IMR-90 (cell line): Measurements from ENCODE around the gene RAB11FIP3. TPM values are rescaled to one million over a fixed set of nuclear protein-coding genes. Genes with fewer than 3 reads are reported as not detected.

Experiments used
- ATAC-seq: fragments of 200-7000 bp; cut with Tn5 transposase; 2 replicates; pipeline ENCODE4 v1.9.1; 2020; ENCODE audit warnings: low read depth, mild to moderate bottlenecking, moderate library complexity
- BruUV-seq: library from RNA; stranded (reverse); fragments of 400-500 nt; replicated peaks from 2 replicates; lab custom pipeline; 2021; lab: Mats Ljungman, UMichigan
- CTCF ChIA-PET: fragments of 300-600 bp; formaldehyde crosslinking; extraction: SDS; loops from one replicate; lab custom pipeline; 2021; ENCODE audit warnings: antibody characterized with exemption; lab: Yijun Ruan, JAX
- POLR2A ChIA-PET: fragments of 300-600 bp; sonication (Branson Sonifier 250); formaldehyde crosslinking; loops from one replicate; lab custom pipeline; 2022; ENCODE audit warnings: antibody characterized with exemption; ENCODE audit not compliant: unreplicated experiment; lab: Charles Lee
- DNase-seq: peaks from one replicate; pipeline ENCODE4 v3.0.0; 2013
- H2AFZ ChIP-seq: replicated peaks from 2 replicates; pipeline ENCODE3; 2013; ENCODE audit warnings: low read length, mild to moderate bottlenecking; ENCODE audit not compliant: poor library complexity
- H2AK5ac ChIP-seq: 2 replicates; pipeline ENCODE4 v1.6.1; 2013; ENCODE audit warnings: low read depth, low read length, inconsistent platforms
- H2AK9ac ChIP-seq: replicated peaks from 2 replicates; pipeline ENCODE3; 2013; ENCODE audit warnings: mild to moderate bottlenecking, low read depth, low read length, moderate library complexity; ENCODE audit not compliant: poor library complexity
- H2BK120ac ChIP-seq: 2 replicates; pipeline ENCODE4 v1.6.1; 2013; ENCODE audit warnings: low read depth, low read length, inconsistent platforms
- H2BK15ac ChIP-seq: 3 replicates; pipeline ENCODE4 v1.6.1; 2013; ENCODE audit warnings: low read depth, low read length, inconsistent platforms
- H2BK20ac ChIP-seq: 2 replicates; pipeline ENCODE4 v1.6.1; 2013; ENCODE audit warnings: low read depth, mild to moderate bottlenecking, inconsistent platforms, low read length, moderate library complexity
- H2BK5ac ChIP-seq: 2 replicates; pipeline ENCODE4 v1.6.1; 2013; ENCODE audit warnings: mild to moderate bottlenecking, low read depth, low read length, inconsistent platforms; ENCODE audit not compliant: poor library complexity, severe bottlenecking
- H3K14ac ChIP-seq: replicated peaks from 2 replicates; pipeline ENCODE4 v1.6.1; 2013; ENCODE audit warnings: low read depth, low read length, inconsistent platforms
- H3K18ac ChIP-seq: 2 replicates; pipeline ENCODE4 v1.6.1; 2013; ENCODE audit warnings: low read depth, low read length, control low read depth
- H3K23ac ChIP-seq: 2 replicates; pipeline ENCODE4 v1.6.1; 2013; ENCODE audit warnings: low read depth, low read length, inconsistent platforms
- H3K27ac ChIP-seq: 2 replicates; pipeline ENCODE4 v1.5.1; 2013; ENCODE audit warnings: mild to moderate bottlenecking, control low read depth, low read length; ENCODE audit not compliant: insufficient read depth
- H3K27me3 ChIP-seq: 2 replicates; pipeline ENCODE4 v1.6.1; 2013; ENCODE audit warnings: low read length; ENCODE audit not compliant: control insufficient read depth, insufficient read depth
- H3K36me3 ChIP-seq: 2 replicates; pipeline ENCODE4 v1.6.1; 2013; ENCODE audit warnings: low read length, mixed read lengths; ENCODE audit not compliant: control insufficient read depth, insufficient read depth
- H3K4ac ChIP-seq: 2 replicates; pipeline ENCODE4 v1.6.1; 2013; ENCODE audit warnings: low read depth, low read length, inconsistent platforms
- H3K4me1 ChIP-seq: 2 replicates; pipeline ENCODE4 v1.6.1; 2013; ENCODE audit warnings: low read length, mixed read lengths; ENCODE audit not compliant: control insufficient read depth, insufficient read depth
- H3K4me2 ChIP-seq: 2 replicates; pipeline ENCODE4 v1.6.1; 2013; ENCODE audit warnings: low read depth, mild to moderate bottlenecking, control low read depth, low read length, moderate library complexity
- H3K4me3 ChIP-seq: 2 replicates; pipeline ENCODE4 v1.5.1; 2013; ENCODE audit warnings: low read depth, mild to moderate bottlenecking, control low read depth, low read length, moderate library complexity; ENCODE audit not compliant: insufficient read depth
- H3K56ac ChIP-seq: 2 replicates; pipeline ENCODE4 v1.6.1; 2013; ENCODE audit warnings: low read length, inconsistent platforms; ENCODE audit not compliant: insufficient read depth; ENCODE audit errors: extremely low read depth
- H3K79me1 ChIP-seq, 2 experiments: 2 replicates each; pipeline ENCODE4 v1.6.1; 2013; ENCODE audit warnings: low read length in 2 of 2, inconsistent platforms in 1 of 2, low read depth in 1 of 2
- H3K9ac ChIP-seq: 2 replicates; pipeline ENCODE4 v1.6.1; 2013; ENCODE audit warnings: low read depth, low read length, control low read depth
- H3K9me1 ChIP-seq: 2 replicates; pipeline ENCODE4 v1.6.1; 2013; ENCODE audit warnings: low read length, inconsistent platforms; ENCODE audit not compliant: insufficient read depth
- H3K9me3 ChIP-seq: 2 replicates; pipeline ENCODE4 v1.6.1; 2013; ENCODE audit warnings: low read length; ENCODE audit not compliant: control insufficient read depth, insufficient read depth
- H4K20me1 ChIP-seq: 2 replicates; pipeline ENCODE4 v1.6.1; 2013; ENCODE audit warnings: low read length, inconsistent platforms; ENCODE audit not compliant: insufficient read depth
- H4K5ac ChIP-seq: 2 replicates; pipeline ENCODE4 v1.6.1; 2013; ENCODE audit warnings: mild to moderate bottlenecking, low read depth, low read length, control low read depth
- H4K8ac ChIP-seq, 2 experiments: 2 replicates each; pipeline ENCODE4 v1.6.1; 2013; ENCODE audit warnings: low read depth in 2 of 2, low read length in 2 of 2, control low read depth in 1 of 2, inconsistent platforms in 1 of 2
- H4K91ac ChIP-seq: 2 replicates; pipeline ENCODE4 v1.6.1; 2013; ENCODE audit warnings: low read depth, low read length, inconsistent platforms; ENCODE audit not compliant: insufficient read depth
- MAZ ChIP-seq: IDR thresholded peaks from 2 replicates; pipeline ENCODE4 v1.6.1; 2012; ENCODE audit warnings: low read depth, mild to moderate bottlenecking, low read length, improper control_type of control experiment, moderate library complexity, borderline replicate concordance
- WGBS, 2 experiments: methylation state at CpG; one replicate each; pipeline versions ENCODE4 v1.1.5 to v1.1.7; 2013; ENCODE audit warnings: missing lambda C conversion rate in 2 of 2; ENCODE audit not compliant: insufficient read length in 1 of 2; ENCODE audit errors: extremely low coverage in 2 of 2; 5-methylcytosine and 5-hydroxymethylcytosine counted together
- dilution Hi-C: fragments of 300-500 bp; cut with HindIII; formaldehyde crosslinking; loops from one replicate; pipeline ENCODE4 v1.14.3; 2018; ENCODE audit warnings: low sequenced_read_pairs; ENCODE audit not compliant: unreplicated experiment
- in situ Hi-C: fragments of 300-500 bp; cut with MboI; formaldehyde crosslinking; loops from 3 replicates; pipeline ENCODE4 v1.14.3; 2019; ENCODE audit warnings: low sequenced_read_pairs, inconsistent platforms, mixed read lengths
- intact Hi-C: fragments of 100-400 bp; cut with micrococcal nuclease; formaldehyde crosslinking; loops from 2 replicates; pipeline ENCODE4 v1.10.0; 2022
- polyA plus RNA-seq, 3 experiments: library from polyadenylated mRNA; depleted of rRNA; stranded (reverse); fragments of >200 nt; gene quantifications; 2 replicates each; pipeline ENCODE4 v1.2.3, GENCODE V29; 2012; ENCODE audit warnings: low replicate concordance in 1 of 3
- total RNA-seq: library from RNA; depleted of rRNA; stranded (reverse); fragments of >200 nt; gene quantifications from 2 replicates; pipeline ENCODE4 v1.2.3, GENCODE V29; 2012
- TF ChIP-seq, protein P1 (sequence below): conservative IDR thresholded peaks from 2 replicates; pipeline ENCODE4 v1.5.1; 2012; ENCODE audit warnings: mild to moderate bottlenecking, low read depth, low read length, improper control_type of control experiment

RAB11FIP3 gene
- total and polyA plus RNA-seq, 2 of the 4 experiments (the other 2 are of a cell fraction) = 7.5 to 22.5 TPM

DNA sequence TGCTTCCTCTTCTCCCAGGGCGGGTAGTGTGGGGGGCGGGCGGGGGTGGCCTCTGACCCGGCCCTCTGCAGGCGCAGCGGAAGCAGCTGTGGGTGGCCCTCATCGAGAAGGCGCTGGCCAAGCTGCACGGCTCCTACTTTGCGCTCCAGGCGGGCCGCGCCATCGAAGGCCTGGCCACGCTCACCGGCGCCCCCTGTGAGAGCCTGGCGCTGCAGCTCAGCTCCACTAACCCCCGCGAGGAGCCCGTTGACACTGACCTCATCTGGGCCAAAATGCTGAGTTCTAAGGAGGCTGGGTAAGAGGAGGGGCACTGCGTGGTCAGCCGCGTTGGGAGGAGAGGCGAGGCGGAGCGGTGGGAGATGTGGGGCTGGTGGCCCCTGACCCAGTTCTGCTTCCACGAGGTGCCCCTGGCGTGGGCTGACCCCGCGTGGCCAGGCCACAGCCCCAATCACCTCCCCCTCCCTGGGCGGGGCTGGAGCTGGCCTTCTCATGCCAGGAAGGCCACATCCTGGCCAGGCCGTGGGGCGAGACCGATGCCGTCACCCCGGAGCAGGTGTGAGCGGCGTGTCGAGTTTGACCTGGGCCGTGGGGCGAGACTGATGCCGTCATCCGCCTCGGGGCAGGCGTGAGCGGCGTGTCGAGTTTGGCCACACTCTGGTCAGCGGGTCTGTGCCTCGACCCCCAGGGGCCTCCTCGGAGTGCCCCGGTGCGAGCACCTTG lies 124.3 kb downstream of the RAB11FIP3 start:
- H3K56ac ChIP-seq = no peak overlapping the region
- DNase-seq = no peak
- peaks cover 16% of the 10 kb centered on the region for H4K20me1 ChIP-seq
- no peak overlapping the region for H3K23ac ChIP-seq
- in situ Hi-C loops = no loop called here
- BruUV-seq = no TSS peak
- H3K79me1 ChIP-seq = peaks cover 0 to 12% of the 10 kb centered on the region in 2 experiments; a peak in 2 of 4 replicates
- H2AK9ac ChIP-seq = peak overlapping the region; percentile 13
- intact Hi-C loops = no loop called here
- no peak overlapping the region for H4K8ac ChIP-seq
- no peaks in the 10 kb centered on the region for H3K27me3 ChIP-seq
- H2BK20ac ChIP-seq = no peak overlapping the region
- POLR2A ChIA-PET = interaction anchor here (0.6 kb wide), 1 partner anchor 22 kb away, joined by 3 read pairs; no protein-coding TSS in a partner anchor
- H3K9me3 ChIP-seq = no peaks in the 10 kb centered on the region
- H2BK120ac ChIP-seq = no peak overlapping the region
- no peak overlapping the region for H4K91ac ChIP-seq
- 0 out of 2 replicates have a peak, but pooled peaks cover under 1% of the 10 kb centered on the region for H3K4me1 ChIP-seq
- no peak overlapping the region for H3K14ac ChIP-seq
- H3K9me1 ChIP-seq = no peaks in the 10 kb centered on the region
- TF ChIP-seq MAZ = no peak
- TF ChIP-seq, protein P1, sequence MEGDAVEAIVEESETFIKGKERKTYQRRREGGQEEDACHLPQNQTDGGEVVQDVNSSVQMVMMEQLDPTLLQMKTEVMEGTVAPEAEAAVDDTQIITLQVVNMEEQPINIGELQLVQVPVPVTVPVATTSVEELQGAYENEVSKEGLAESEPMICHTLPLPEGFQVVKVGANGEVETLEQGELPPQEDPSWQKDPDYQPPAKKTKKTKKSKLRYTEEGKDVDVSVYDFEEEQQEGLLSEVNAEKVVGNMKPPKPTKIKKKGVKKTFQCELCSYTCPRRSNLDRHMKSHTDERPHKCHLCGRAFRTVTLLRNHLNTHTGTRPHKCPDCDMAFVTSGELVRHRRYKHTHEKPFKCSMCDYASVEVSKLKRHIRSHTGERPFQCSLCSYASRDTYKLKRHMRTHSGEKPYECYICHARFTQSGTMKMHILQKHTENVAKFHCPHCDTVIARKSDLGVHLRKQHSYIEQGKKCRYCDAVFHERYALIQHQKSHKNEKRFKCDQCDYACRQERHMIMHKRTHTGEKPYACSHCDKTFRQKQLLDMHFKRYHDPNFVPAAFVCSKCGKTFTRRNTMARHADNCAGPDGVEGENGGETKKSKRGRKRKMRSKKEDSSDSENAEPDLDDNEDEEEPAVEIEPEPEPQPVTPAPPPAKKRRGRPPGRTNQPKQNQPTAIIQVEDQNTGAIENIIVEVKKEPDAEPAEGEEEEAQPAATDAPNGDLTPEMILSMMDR = 0 out of 2 replicates have a peak, but pooled peaks have one; percentile 5
- dilution Hi-C loops = no loop called here
- peaks cover 32% of the 10 kb centered on the region for H3K36me3 ChIP-seq
- no peak overlapping the region for H3K4me2 ChIP-seq
- CTCF ChIA-PET = no interaction called here
- no peak overlapping the region for H3K27ac ChIP-seq
- no peak overlapping the region for H3K4me3 ChIP-seq
- WGBS, 2 experiments = 98% methylated on average over 12 of the region's 54 CpGs; no CpG with 5 or more reads in 1 of the 2 experiments
- no peak overlapping the region for H2BK15ac ChIP-seq
- H3K4ac ChIP-seq = no peak overlapping the region
- H3K9ac ChIP-seq = no peak overlapping the region
- H4K5ac ChIP-seq = no peak overlapping the region
- H2BK5ac ChIP-seq = no peak overlapping the region
- H2AFZ ChIP-seq = no peak overlapping the region
- no peak for ATAC-seq
- H2AK5ac ChIP-seq = no peak overlapping the region
- no peak overlapping the region for H3K18ac ChIP-seq
